K562 (cell line): ENCODE results near the gene EEFSEC. TPM values are rescaled to one million over a fixed set of nuclear protein-coding genes. Genes with fewer than 3 reads are reported as not detected.

Experiments
- ATAC-seq: fragments of 200-7000 bp; cut with Tn5 transposase; 3 replicates; pipeline ENCODE4 v1.9.1; 2020; ENCODE audit warnings: moderate library complexity
- BruUV-seq: library from RNA; stranded (reverse); fragments of 400-500 nt; replicated peaks from 2 replicates; lab custom pipeline; 2021; lab: Mats Ljungman, UMichigan
- CTCF ChIA-PET: fragments of 300-600 bp; formaldehyde crosslinking; extraction: SDS; loops from one replicate; lab custom pipeline; 2021; ENCODE audit warnings: low intra/inter-chr PET ratio; lab: Yijun Ruan, JAX
- POLR2A ChIA-PET: fragments of 300-600, 350-650 bp; sonication (Branson Sonifier 250); formaldehyde crosslinking; extraction: SDS; loops from one replicate; lab custom pipeline; 2021; ENCODE audit warnings: antibody characterized with exemption, inconsistent platforms; lab: Yijun Ruan, JAX
- DNase-seq, 4 experiments: peaks; one replicate each; pipeline versions ENCODE4 v3.0.0 to v3.0.0-alpha.2; 2011 to 2018; ENCODE audit warnings: low spot score in 3 of 4, mixed read lengths in 3 of 4; ENCODE audit errors: extremely low read depth in 1 of 4
- FAIRE-seq: peaks from 2 replicates; lab custom pipeline; 2011; peaks lifted over from hg19 to GRCh38; lab: Jason Lieb, UNC
- H2AFZ ChIP-seq: 2 replicates; pipeline ENCODE4 v1.6.0; 2011; ENCODE audit warnings: low read depth, low read length, control low read depth, inconsistent platforms
- H3K27ac ChIP-seq: fragments of 200-600 bp; 3 replicates; pipeline ENCODE4 v1.8.0; 2011; ENCODE audit warnings: low read depth, mild to moderate bottlenecking, control low read depth, inconsistent platforms, low read length, moderate library complexity, mixed read lengths; ENCODE audit errors: extremely low read depth
- H3K27me3 ChIP-seq, 2 experiments: fragments of 300-600 bp in 1 of 2; 2 replicates in 1 of 2; 3 replicates in 1 of 2; pipeline versions ENCODE4 v1.6.0 to v1.8.0; 2011; ENCODE audit warnings: inconsistent platforms in 2 of 2, low read length in 2 of 2, mild to moderate bottlenecking in 1 of 2, mixed read lengths in 1 of 2, moderate library complexity in 1 of 2; ENCODE audit not compliant: control insufficient read depth in 2 of 2, insufficient read depth in 2 of 2
- H3K36me3 ChIP-seq: fragments of 300-600 bp; 3 replicates; pipeline ENCODE4 v1.8.0; 2011; ENCODE audit warnings: mild to moderate bottlenecking, low read length, inconsistent platforms; ENCODE audit not compliant: control insufficient read depth, insufficient read depth
- H3K4me1 ChIP-seq, 2 experiments: fragments of 200-600 bp in 1 of 2; replicated peaks in 1 of 2; 2 replicates in 1 of 2; 3 replicates in 1 of 2; pipeline versions ENCODE4 v1.5.1 to v1.8.0; 2011; ENCODE audit warnings: inconsistent platforms in 2 of 2, low read length in 2 of 2, mild to moderate bottlenecking in 1 of 2, mixed read lengths in 1 of 2, moderate library complexity in 1 of 2; ENCODE audit not compliant: control insufficient read depth in 2 of 2, insufficient read depth in 2 of 2
- H3K4me2 ChIP-seq: 2 replicates; pipeline ENCODE4 v1.6.1; 2011; ENCODE audit warnings: low read length, control low read depth, inconsistent platforms, mixed read lengths; ENCODE audit not compliant: insufficient read depth
- H3K4me3 ChIP-seq: fragments of 200-600 bp; sonication (generic), shearing (Covaris generic); 2 replicates; pipeline ENCODE4 v1.5.1; 2016; ENCODE audit warnings: control low read depth, inconsistent platforms
- H3K79me2 ChIP-seq: fragments of 200-600 bp; 3 replicates; pipeline ENCODE4 v1.8.0; 2011; ENCODE audit warnings: low read length, inconsistent platforms; ENCODE audit not compliant: control insufficient read depth, insufficient read depth
- H3K9ac ChIP-seq, 2 experiments: 2 replicates each; pipeline versions ENCODE4 v1.6.0 to v1.6.1; 2011; ENCODE audit warnings: low read depth in 2 of 2, low read length in 2 of 2, control low read depth in 1 of 2, inconsistent platforms in 1 of 2, mild to moderate bottlenecking in 1 of 2, mixed read lengths in 1 of 2; ENCODE audit not compliant: insufficient read depth in 1 of 2
- H3K9me1 ChIP-seq: one replicate; pipeline ENCODE4 v1.6.0; 2011; ENCODE audit warnings: inconsistent platforms, mild to moderate bottlenecking, low read length, moderate library complexity; ENCODE audit not compliant: control insufficient read depth, insufficient read depth
- H3K9me3 ChIP-seq: replicated peaks from 2 replicates; pipeline ENCODE4 v1.5.1; 2011; ENCODE audit warnings: low read depth, low read length, inconsistent platforms; ENCODE audit not compliant: control insufficient read depth, insufficient read depth
- H4K20me1 ChIP-seq: replicated peaks from 2 replicates; pipeline ENCODE4 v1.6.1; 2011; ENCODE audit warnings: low read length, inconsistent platforms, mixed read lengths; ENCODE audit not compliant: control insufficient read depth, insufficient read depth
- BCL6 ChIP-seq: fragments of 250-450 bp; sonication (Bioruptor Pico); IDR thresholded peaks from 2 replicates; pipeline ENCODE4 v1.4.0; 2020
- BMI1 ChIP-seq: fragments of 150-350 bp; IDR thresholded peaks from 2 replicates; pipeline ENCODE4 v1.6.1; 2014; ENCODE audit warnings: low read length
- CREBBP ChIP-seq: IDR thresholded peaks from one replicate; pipeline ENCODE4 v1.6.1; 2012; ENCODE audit warnings: low read depth, mild to moderate bottlenecking, control low read depth, inconsistent platforms, low read length
- EP300 ChIP-seq: IDR thresholded peaks from 2 replicates; pipeline ENCODE4 v1.6.1; 2012; ENCODE audit warnings: low read length, improper control_type of control experiment
- EP400 ChIP-seq: fragments of 450-650 bp; IDR thresholded peaks from 2 replicates; pipeline ENCODE4 v1.6.1; 2017; ENCODE audit warnings: antibody characterized with exemption, mild to moderate bottlenecking, moderate library complexity
- MBD2 ChIP-seq: sonication (generic); IDR thresholded peaks from 2 replicates; pipeline ENCODE4 v1.6.1; 2016; ENCODE audit warnings: low read depth, borderline replicate concordance
- MYNN ChIP-seq, 2 experiments: sonication (generic); formaldehyde crosslinking in 1 of 2; IDR thresholded peaks; 2 replicates each; pipeline versions ENCODE4 v1.5.0 to v1.6.1; 2016 to 2020; ENCODE audit warnings: antibody characterized with exemption in 1 of 2, missing genetic modification reagents in 1 of 2
- SIN3A ChIP-seq, 2 experiments: fragments of 150-350 bp in 1 of 2; IDR thresholded peaks; 2 replicates each; pipeline ENCODE4 v1.6.1; 2011 to 2016; ENCODE audit warnings: borderline replicate concordance in 2 of 2, low read depth in 2 of 2, low read length in 2 of 2, mild to moderate bottlenecking in 2 of 2, moderate library complexity in 2 of 2; ENCODE audit not compliant: control insufficient read depth in 1 of 2
- TAF7 ChIP-seq: fragments of 450-650 bp; IDR thresholded peaks from 2 replicates; pipeline ENCODE4 v1.6.1; 2016; ENCODE audit warnings: missing genetic modification characterization, missing compliant biosample characterization
- ZBED1 ChIP-seq: IDR thresholded peaks from 2 replicates; pipeline ENCODE4 v1.6.1; 2014
- ZFP1 ChIP-seq: fragments of 450-650 bp; formaldehyde crosslinking; IDR thresholded peaks from 2 replicates; pipeline ENCODE4 v1.4.0; 2020; ENCODE audit warnings: mild to moderate bottlenecking, mixed read lengths
- ZNF224 ChIP-seq: sonication (generic); formaldehyde crosslinking; IDR thresholded peaks from 2 replicates; pipeline ENCODE4 v1.8.0; 2022; ENCODE audit warnings: mild to moderate bottlenecking, missing genetic modification reagents
- WGBS: fragments of 100-300 bp; shearing (Covaris generic); methylation state at CpG from one replicate; pipeline ENCODE4 v1.1.6; 2016; ENCODE audit warnings: low coverage, mixed read lengths; ENCODE audit not compliant: insufficient coverage; ENCODE audit errors: missing lambda C conversion rate; 5-methylcytosine and 5-hydroxymethylcytosine counted together
- in situ Hi-C: fragments of 300-500 bp; cut with MboI; formaldehyde crosslinking; loops from 4 replicates; pipeline ENCODE4 v1.15.0; 2018; ENCODE audit warnings: inconsistent platforms, mixed read lengths
- intact Hi-C: fragments of 100-400 bp; cut with micrococcal nuclease; formaldehyde crosslinking; loops from 2 replicates; pipeline ENCODE4 v1.14.2; 2022
- polyA plus RNA-seq, 8 experiments: library from polyadenylated mRNA; depleted of rRNA in 4 of 8; stranded (reverse) in 5 of 8; unstranded in 3 of 8; fragments of >200 nt; fragmentation: Nextera tagmentation in 2 of 8; fragmentation: Illumina TruSeq in 1 of 8; extraction: Ambion mirVana in 2 of 8; extraction: Trizol in 1 of 8; gene quantifications; 2 replicates each; pipeline versions ENCODE4 v1.2.1 to v1.2.3, GENCODE V29; 2011 to 2014; ENCODE audit warnings: inconsistent platforms in 1 of 8, missing spikeins in 1 of 8
- total RNA-seq, 7 experiments: library from RNA; depleted of rRNA in 6 of 7; stranded (reverse); fragments of >200 nt in 6 of 7; fragmentation: Illumina TruSeq in 2 of 7; extraction: Trizol in 2 of 7; gene quantifications; 2 replicates each; pipeline versions ENCODE4 v1.2.1 to v1.2.3, GENCODE V29; 2011 to 2021; ENCODE audit warnings: low replicate concordance in 1 of 7
- TF ChIP-seq, protein P1 (sequence below): fragments of 250-450 bp; sonication (Bioruptor Pico); IDR thresholded peaks from 2 replicates; pipeline ENCODE4 v1.9.0; 2021; ENCODE audit warnings: mild to moderate bottlenecking
- TF ChIP-seq, protein P2 (sequence below): fragments of 450-650 bp; formaldehyde crosslinking; IDR thresholded peaks from 2 replicates; pipeline ENCODE4 v1.4.0; 2020; ENCODE audit warnings: mild to moderate bottlenecking, mixed read lengths
- TF ChIP-seq, protein P3 (sequence below): sonication (generic); formaldehyde crosslinking; IDR thresholded peaks from 2 replicates; pipeline ENCODE4 v1.8.1; 2023; ENCODE audit warnings: mild to moderate bottlenecking, missing genetic modification reagents, moderate library complexity
- TF ChIP-seq, protein P4 (sequence below): sonication (generic); formaldehyde crosslinking; IDR thresholded peaks from 2 replicates; pipeline ENCODE4 v1.8.0; 2023; ENCODE audit warnings: mild to moderate bottlenecking, missing genetic modification reagents

The EEFSEC gene
- total and polyA plus RNA-seq, 9 of the 15 experiments (the other 6 are each of a cell fraction or from before 2014, with no cell fraction given): 0.35 to 11.8 (median 7.7) TPM

DNA sequence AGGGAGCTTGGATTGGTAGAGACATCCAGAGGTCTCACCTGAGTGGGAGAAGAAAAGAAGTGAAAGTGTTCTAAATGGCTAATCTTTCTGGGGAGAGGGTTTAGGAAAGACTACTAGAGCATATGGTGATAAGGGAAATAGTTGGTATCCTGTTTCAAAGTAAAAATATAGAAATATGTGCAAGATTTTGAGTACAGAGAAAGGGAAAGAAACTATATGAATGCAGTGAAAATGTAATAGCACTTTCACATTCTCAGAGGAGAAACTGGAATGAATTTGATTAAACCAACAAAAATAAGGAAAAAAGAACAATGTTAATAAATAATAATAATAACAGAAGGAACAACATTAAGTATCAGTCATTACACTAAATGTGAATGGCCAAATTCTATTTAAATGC is 194.0 kb downstream of the EEFSEC start (continued):
- TF ChIP-seq SIN3A (IDR thresholded peaks at IDR 0.05; ENCODE audit: borderline replicate concordance in 2 of 2, control insufficient read depth in 1 of 2, low read depth in 2 of 2, low read length in 2 of 2) (no peak), BMI1 (no peak), CREBBP (no peak), ZBED1 (no peak)
- TF ChIP-seq, protein P1, sequence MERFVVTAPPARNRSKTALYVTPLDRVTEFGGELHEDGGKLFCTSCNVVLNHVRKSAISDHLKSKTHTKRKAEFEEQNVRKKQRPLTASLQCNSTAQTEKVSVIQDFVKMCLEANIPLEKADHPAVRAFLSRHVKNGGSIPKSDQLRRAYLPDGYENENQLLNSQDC (CRISPR knock-in tag): no peak

DNA sequence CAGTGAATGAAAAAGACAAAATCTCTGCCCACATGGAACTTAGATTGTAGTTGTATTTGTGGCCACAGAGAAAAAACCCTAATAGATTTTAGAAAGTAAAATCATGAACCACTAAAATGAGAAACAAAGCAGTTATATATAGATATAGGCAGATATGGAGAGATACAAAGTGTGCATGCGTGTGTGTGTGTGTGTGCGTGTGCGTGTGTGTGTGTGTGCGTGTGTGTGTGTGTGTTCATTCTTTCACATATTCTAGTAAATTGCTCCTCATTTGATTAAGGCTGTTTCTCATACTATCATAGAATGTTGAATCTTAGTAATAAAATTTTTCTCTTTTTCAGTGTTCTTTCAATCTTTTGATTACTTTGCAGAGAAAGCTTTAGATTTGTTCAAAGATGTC is 194.8 kb downstream of the EEFSEC start:
- Histone ChIP-seq H3K9me1 (no peaks in the 10 kb centered on the region), H3K9me3 (no peaks in the 10 kb centered on the region), H2AFZ (no peak overlapping the region), H3K27me3 (no peaks in the 10 kb centered on the region), H3K4me1 (peaks cover 24 to 33% of the 10 kb centered on the region in 2 experiments), H3K27ac (no peak overlapping the region; the same call in 2 of the 3 replicates), H3K9ac (no peak overlapping the region), H4K20me1 (no peaks in the 10 kb centered on the region), H3K4me3 (no peak overlapping the region), H3K79me2 (peaks cover 2% of the 10 kb centered on the region; the same call in 1 of the 3 replicates), H3K4me2 (no peak overlapping the region), H3K36me3 (peaks cover 9% of the 10 kb centered on the region; the same call in 1 of the 3 replicates)
- no TSS peak for BruUV-seq
- no peak for ATAC-seq
- no peak for FAIRE-seq
- intact Hi-C loops (no loop called here), in situ Hi-C loops (no loop called here)
- WGBS: no CpG with 5 or more reads among the region's 4 CpGs
- no peak for DNase-seq
- ChIA-PET CTCF (no interaction called here), POLR2A (interaction anchor here (0.7 kb wide), 1 partner anchor 15 kb away, joined by 3 read pairs; no protein-coding TSS in a partner anchor)
- no peak for TF ChIP-seq MBD2
- TF ChIP-seq EP400: no peak
- no peak for TF ChIP-seq MYNN (IDR thresholded peaks at IDR 0.05)
- TF ChIP-seq MYNN (CRISPR knock-in tag; IDR thresholded peaks at IDR 0.05): no peak
- no peak for TF ChIP-seq ZNF224 (CRISPR knock-in tag)
- no peak for TF ChIP-seq TAF7
- TF ChIP-seq BCL6: no peak
- TF ChIP-seq, protein P2, sequence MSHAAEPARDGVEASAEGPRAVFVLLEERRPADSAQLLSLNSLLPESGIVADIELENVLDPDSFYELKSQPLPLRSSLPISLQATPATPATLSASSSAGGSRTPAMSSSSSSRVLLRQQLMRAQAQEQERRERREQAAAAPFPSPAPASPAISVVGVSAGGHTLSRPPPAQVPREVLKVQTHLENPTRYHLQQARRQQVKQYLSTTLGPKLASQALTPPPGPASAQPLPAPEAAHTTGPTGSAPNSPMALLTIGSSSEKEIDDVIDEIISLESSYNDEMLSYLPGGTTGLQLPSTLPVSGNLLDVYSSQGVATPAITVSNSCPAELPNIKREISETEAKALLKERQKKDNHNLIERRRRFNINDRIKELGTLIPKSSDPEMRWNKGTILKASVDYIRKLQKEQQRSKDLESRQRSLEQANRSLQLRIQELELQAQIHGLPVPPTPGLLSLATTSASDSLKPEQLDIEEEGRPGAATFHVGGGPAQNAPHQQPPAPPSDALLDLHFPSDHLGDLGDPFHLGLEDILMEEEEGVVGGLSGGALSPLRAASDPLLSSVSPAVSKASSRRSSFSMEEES: no peak
- TF ChIP-seq, protein P3, sequence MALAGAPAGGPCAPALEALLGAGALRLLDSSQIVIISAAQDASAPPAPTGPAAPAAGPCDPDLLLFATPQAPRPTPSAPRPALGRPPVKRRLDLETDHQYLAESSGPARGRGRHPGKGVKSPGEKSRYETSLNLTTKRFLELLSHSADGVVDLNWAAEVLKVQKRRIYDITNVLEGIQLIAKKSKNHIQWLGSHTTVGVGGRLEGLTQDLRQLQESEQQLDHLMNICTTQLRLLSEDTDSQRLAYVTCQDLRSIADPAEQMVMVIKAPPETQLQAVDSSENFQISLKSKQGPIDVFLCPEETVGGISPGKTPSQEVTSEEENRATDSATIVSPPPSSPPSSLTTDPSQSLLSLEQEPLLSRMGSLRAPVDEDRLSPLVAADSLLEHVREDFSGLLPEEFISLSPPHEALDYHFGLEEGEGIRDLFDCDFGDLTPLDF (CRISPR knock-in tag): no peak
- no peak for TF ChIP-seq ZFP1
- TF ChIP-seq, protein P4, sequence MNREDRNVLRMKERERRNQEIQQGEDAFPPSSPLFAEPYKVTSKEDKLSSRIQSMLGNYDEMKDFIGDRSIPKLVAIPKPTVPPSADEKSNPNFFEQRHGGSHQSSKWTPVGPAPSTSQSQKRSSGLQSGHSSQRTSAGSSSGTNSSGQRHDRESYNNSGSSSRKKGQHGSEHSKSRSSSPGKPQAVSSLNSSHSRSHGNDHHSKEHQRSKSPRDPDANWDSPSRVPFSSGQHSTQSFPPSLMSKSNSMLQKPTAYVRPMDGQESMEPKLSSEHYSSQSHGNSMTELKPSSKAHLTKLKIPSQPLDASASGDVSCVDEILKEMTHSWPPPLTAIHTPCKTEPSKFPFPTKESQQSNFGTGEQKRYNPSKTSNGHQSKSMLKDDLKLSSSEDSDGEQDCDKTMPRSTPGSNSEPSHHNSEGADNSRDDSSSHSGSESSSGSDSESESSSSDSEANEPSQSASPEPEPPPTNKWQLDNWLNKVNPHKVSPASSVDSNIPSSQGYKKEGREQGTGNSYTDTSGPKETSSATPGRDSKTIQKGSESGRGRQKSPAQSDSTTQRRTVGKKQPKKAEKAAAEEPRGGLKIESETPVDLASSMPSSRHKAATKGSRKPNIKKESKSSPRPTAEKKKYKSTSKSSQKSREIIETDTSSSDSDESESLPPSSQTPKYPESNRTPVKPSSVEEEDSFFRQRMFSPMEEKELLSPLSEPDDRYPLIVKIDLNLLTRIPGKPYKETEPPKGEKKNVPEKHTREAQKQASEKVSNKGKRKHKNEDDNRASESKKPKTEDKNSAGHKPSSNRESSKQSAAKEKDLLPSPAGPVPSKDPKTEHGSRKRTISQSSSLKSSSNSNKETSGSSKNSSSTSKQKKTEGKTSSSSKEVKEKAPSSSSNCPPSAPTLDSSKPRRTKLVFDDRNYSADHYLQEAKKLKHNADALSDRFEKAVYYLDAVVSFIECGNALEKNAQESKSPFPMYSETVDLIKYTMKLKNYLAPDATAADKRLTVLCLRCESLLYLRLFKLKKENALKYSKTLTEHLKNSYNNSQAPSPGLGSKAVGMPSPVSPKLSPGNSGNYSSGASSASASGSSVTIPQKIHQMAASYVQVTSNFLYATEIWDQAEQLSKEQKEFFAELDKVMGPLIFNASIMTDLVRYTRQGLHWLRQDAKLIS (CRISPR knock-in tag): no peak
- TF ChIP-seq EP300: no peak
